NCI-H2196 (cell line): Measurements from ENCODE around the gene CCR9.
"Not testable (repeated sequence)": the region's sequence is repeated elsewhere in the genome, so short reads cannot be mapped to it uniquely, and the experiment has no call there.

Experiments used
- DNase-seq: peaks from one replicate; lab custom pipeline; 2025; ENCODE audit not compliant: unreplicated experiment; lab: John Stamatoyannopoulos, UW

The CCR9 gene

GRCh38 chr3:45885979-45886705 lies at the start of gene CCR9:
TSS of gene CCR9 (plus strand) at chr3:45886543. CDS start at chr3:45894934, 8,391 bp downstream.
- DNase-seq = no peak

GRCh38 chr3:45838466-45838865 lies 47.9 kb upstream of the CCR9 start:
- no peak for DNase-seq

- DNase-seq = no peak
These were observed 45.0 kb upstream of the CCR9 start for GRCh38 chr3:45841420-45841756.

GRCh38 chr3:45841757-45842491 lies 44.4 kb upstream of the CCR9 start, which contains the start of gene LZTFL1:
TSS of gene LZTFL1 (minus strand) at chr3:45842119. CDS start at chr3:45841991, 128 bp downstream.
- DNase-seq = peak; percentile 89

- DNase-seq = no peak
These were observed 43.3 kb upstream of the CCR9 start for GRCh38 chr3:45842851-45843625.

- DNase-seq = no peak
These were observed 41.7 kb upstream of the CCR9 start for GRCh38 chr3:45844616-45845015.

- DNase-seq = no peak
These were observed 38.0 kb upstream of the CCR9 start for GRCh38 chr3:45848392-45848791.

- no peak for DNase-seq
These were observed 33.5 kb upstream of the CCR9 start for GRCh38 chr3:45852828-45853227.

GRCh38 chr3:45856323-45856722 lies 30.0 kb upstream of the CCR9 start:
- not testable (repeated sequence) for DNase-seq

- not testable (repeated sequence) for DNase-seq
These were observed 29.3 kb upstream of the CCR9 start for GRCh38 chr3:45857024-45857423.

GRCh38 chr3:45858809-45859543 lies 27.4 kb upstream of the CCR9 start:
- DNase-seq = no peak

GRCh38 chr3:45860481-45860880 lies 25.9 kb upstream of the CCR9 start:
- DNase-seq = no peak

GRCh38 chr3:45861043-45861719 lies 25.2 kb upstream of the CCR9 start:
- no peak for DNase-seq

GRCh38 chr3:45864760-45865519 lies 21.4 kb upstream of the CCR9 start:
- DNase-seq = no peak

- DNase-seq = no peak
These were observed 20.8 kb upstream of the CCR9 start for GRCh38 chr3:45865563-45865962.

GRCh38 chr3:45868213-45868612 lies 18.1 kb upstream of the CCR9 start:
- no peak for DNase-seq

- no peak for DNase-seq
These were observed 17.7 kb upstream of the CCR9 start for GRCh38 chr3:45868650-45869049.

GRCh38 chr3:45869638-45870037 lies 16.7 kb upstream of the CCR9 start:
- no peak for DNase-seq

GRCh38 chr3:45870099-45870498 lies 16.2 kb upstream of the CCR9 start:
- no peak for DNase-seq

GRCh38 chr3:45871780-45872179 lies 14.6 kb upstream of the CCR9 start:
- no peak for DNase-seq
